PC-9 (cell line): ENCODE data around the gene CDHR4.
A peak's percentile ranks its signal among the peaks of the same experiment; 100 is the strongest.

Experiments
- CTCF ChIP-seq: fragments of 200-600 bp; sonication (generic); conservative IDR thresholded peaks from 2 replicates; pipeline ENCODE4 v1.6.1; 2017; ENCODE audit warnings: mixed run types, antibody characterized with exemption, mild to moderate bottlenecking, moderate library complexity
- EZH2 ChIP-seq: fragments of 200-600 bp; sonication (generic); IDR thresholded peaks from 2 replicates; pipeline ENCODE4 v1.8.0; 2017; ENCODE audit warnings: antibody characterized with exemption, low read depth

GRCh38 chr3:49841126-49841696, 41.5 kb upstream of the CDHR4 start:
- TF ChIP-seq CTCF = 0 out of 2 replicates have a peak, but pooled peaks have one; percentile 41
- no peak for TF ChIP-seq EZH2
